Right lobe of liver (tissue), 6 donors: Measurements from ENCODE around the gene PPP1R9A. TPM values are rescaled to one million over a fixed set of nuclear protein-coding genes. Genes with fewer than 3 reads are reported as not detected.

ENCODE experiments used
- ATAC-seq, 4 donors: fragments of 200-7000 bp; cut with Tn5 transposase; one replicate each; pipeline ENCODE4 v1.9.1; 2020; ENCODE audit warnings: mild to moderate bottlenecking in 4 of 4, moderate library complexity in 4 of 4
- DNase-seq, 3 donors: peaks; one replicate each; pipeline ENCODE4 v3.0.0-alpha.2; 2020
- H3K27ac ChIP-seq, 3 donors: fragments of 200-600 bp; one replicate each; pipeline ENCODE4 v1.8.0; 2022
- H3K27me3 ChIP-seq, 2 donors: fragments of 200-600 bp; one replicate each; pipeline ENCODE4 v1.8.0; 2022
- H3K36me3 ChIP-seq, 4 donors: fragments of 200-600 bp; sonication (generic) in 1 of 4; one replicate each; pipeline versions ENCODE4 v1.5.1 to v1.8.0; 2017 to 2022; ENCODE audit warnings: control low read depth in 1 of 4
- H3K4me1 ChIP-seq, 4 donors: fragments of 200-600 bp; sonication (generic) in 1 of 4; one replicate each; pipeline versions ENCODE4 v1.5.1 to v1.8.0; 2017 to 2022; ENCODE audit warnings: control low read depth in 1 of 4
- H3K4me3 ChIP-seq, 3 donors: fragments of 200-600 bp; one replicate each; pipeline ENCODE4 v1.8.0; 2022
- H3K9me3 ChIP-seq, 4 donors: fragments of 200-600 bp; sonication (generic) in 1 of 4; one replicate each; pipeline versions ENCODE4 v1.5.1 to v1.8.0; 2017 to 2022; ENCODE audit warnings: control low read depth in 1 of 4
- POLR2A ChIP-seq: fragments of 450-650 bp; IDR thresholded peaks from one replicate; pipeline ENCODE4 v1.6.1; 2017; ENCODE audit warnings: antibody characterized with exemption, mild to moderate bottlenecking
- WGBS: methylation state at CpG from one replicate; pipeline ENCODE4 v1.1.6; 2018; ENCODE audit warnings: low coverage, low lambda C conversion rate; ENCODE audit not compliant: insufficient coverage; ENCODE audit errors: missing lambda C conversion rate; 5-methylcytosine and 5-hydroxymethylcytosine counted together
- intact Hi-C, 2 donors: fragments of 100-400 bp; cut with DNase I; formaldehyde crosslinking; loops; one replicate each; pipeline versions ENCODE4 v1.11.2 to v1.14.1; 2022
- total RNA-seq, 6 experiments: library from RNA; depleted of rRNA in 2 of 6; stranded (reverse); fragments of >200 nt in 2 of 6; fragmentation: NEBNext Ultra II Directional in 3 of 6; extraction: Animal tissue kit (Norgen Biotek cat#: 25700) in 3 of 6; gene quantifications; one replicate each; pipeline versions ENCODE4 v1.1.0 to v1.2.4, GENCODE V29; 2016 to 2023
- TF ChIP-seq, protein P1 (sequence below), 4 donors: fragments of 200-600 bp in 3 of 4; fragments of 450-650 bp in 1 of 4; IDR thresholded peaks; one replicate each; pipeline versions ENCODE4 v1.5.1 to v1.8.0; 2016 to 2022; ENCODE audit warnings: antibody characterized with exemption in 4 of 4, mild to moderate bottlenecking in 2 of 4
- donor health status: DM: no; HTN: yes; CAD: no.
- donor health status: DM: no; HTN: no; CAD: no.
- donor health status: DM: no; HTN: no; CAD: no.
- donor health status: DM: no; HTN: yes; CAD: no.
- donor health status: DM: no; HTN: yes; CAD: no.

PPP1R9A gene
- total RNA-seq, 6 experiments from 2014 or later = 0.49 to 2.0 (median 0.81) TPM

DNA sequence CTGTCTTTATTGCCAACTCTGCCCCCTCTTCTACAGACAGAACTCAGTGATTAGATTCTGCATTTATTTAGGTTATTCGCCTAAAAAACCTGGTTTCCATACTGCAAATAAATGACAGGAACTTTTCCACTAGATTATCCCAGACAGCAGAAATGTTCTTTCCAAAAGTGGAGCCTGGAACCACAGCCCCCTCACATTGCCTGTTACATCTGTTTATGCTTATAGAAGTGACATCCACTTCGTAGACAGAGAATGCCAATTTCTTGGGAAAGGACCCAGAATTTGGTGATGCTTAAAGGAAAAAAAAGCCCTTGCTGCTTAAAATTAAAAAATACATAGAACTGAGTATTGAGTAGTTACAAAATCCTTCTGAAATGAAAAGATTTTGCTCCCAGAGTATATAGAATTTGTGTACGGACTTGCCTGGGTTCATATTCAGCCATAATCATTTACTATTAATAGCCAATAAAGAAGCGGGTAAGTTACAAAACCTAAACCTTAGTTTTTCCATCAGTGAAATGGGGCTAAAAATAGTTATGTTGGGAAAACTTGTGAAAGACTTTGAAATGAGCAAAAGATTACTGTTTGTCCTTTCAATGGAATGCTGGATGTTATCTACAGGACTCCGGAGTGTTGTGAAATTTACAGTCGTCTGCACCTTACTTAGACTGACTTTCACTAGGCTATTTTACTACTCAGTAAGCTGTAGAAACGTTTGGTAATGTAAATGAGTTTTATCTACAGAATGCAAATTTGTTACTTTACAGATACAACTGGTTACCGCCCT, 1.1 kb upstream of the PPP1R9A start:
- H3K36me3 ChIP-seq = no peaks in the 10 kb centered on the region
- ATAC-seq (no peak), DNase-seq (no peak)
- H3K27ac ChIP-seq = no peak overlapping the region
- H3K27me3 ChIP-seq = peaks cover 0 to 4% of the 10 kb centered on the region in 2 donors
- H3K4me3 ChIP-seq = no peak overlapping the region
- no peak for TF ChIP-seq POLR2A
- TF ChIP-seq, protein P1, sequence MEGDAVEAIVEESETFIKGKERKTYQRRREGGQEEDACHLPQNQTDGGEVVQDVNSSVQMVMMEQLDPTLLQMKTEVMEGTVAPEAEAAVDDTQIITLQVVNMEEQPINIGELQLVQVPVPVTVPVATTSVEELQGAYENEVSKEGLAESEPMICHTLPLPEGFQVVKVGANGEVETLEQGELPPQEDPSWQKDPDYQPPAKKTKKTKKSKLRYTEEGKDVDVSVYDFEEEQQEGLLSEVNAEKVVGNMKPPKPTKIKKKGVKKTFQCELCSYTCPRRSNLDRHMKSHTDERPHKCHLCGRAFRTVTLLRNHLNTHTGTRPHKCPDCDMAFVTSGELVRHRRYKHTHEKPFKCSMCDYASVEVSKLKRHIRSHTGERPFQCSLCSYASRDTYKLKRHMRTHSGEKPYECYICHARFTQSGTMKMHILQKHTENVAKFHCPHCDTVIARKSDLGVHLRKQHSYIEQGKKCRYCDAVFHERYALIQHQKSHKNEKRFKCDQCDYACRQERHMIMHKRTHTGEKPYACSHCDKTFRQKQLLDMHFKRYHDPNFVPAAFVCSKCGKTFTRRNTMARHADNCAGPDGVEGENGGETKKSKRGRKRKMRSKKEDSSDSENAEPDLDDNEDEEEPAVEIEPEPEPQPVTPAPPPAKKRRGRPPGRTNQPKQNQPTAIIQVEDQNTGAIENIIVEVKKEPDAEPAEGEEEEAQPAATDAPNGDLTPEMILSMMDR (IDR thresholded peaks at IDR 0.05) = no peak
- H3K9me3 ChIP-seq = no peaks in the 10 kb centered on the region
- 70% methylated on average over 8 of the region's 8 CpGs for WGBS
- H3K4me1 ChIP-seq = no peaks in the 10 kb centered on the region
- intact Hi-C loops = no loop called here

DNA sequence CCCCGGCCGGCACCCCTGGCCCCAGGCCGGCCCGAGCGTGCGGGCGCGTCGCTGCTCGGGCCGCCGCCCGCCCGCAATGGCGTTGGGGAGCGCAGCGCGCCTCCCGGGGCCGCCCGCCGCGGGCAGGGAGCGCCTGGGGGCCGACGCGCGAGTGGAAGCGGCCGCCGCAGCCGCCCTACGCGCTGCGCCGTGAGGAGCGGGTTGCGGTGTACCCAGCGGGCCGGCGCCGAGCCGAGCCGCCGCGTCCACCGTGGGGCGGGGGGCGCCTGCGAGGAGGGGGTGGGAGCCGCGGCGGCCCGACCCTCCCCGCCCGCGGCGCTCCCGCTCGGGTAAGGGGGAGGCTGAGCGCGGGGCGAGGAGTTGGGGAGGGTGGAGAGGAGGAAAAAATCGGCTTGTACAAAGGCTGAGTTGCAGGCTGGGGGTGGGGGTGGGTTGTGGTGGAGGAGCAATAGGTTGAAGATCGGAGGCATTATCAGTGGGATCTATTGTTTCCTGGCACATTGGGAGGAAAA, 473 bp downstream of the PPP1R9A start:
- peak overlapping the region in 1 of 3 donors; percentile 22 for H3K27ac ChIP-seq
- intact Hi-C loops = no loop called here
- no peaks in the 10 kb centered on the region for H3K4me1 ChIP-seq
- TF ChIP-seq, protein P1 (IDR thresholded peaks at IDR 0.05) = no peak
- no peak for TF ChIP-seq POLR2A
- no peaks in the 10 kb centered on the region for H3K9me3 ChIP-seq
- peaks cover 0 to 4% of the 10 kb centered on the region in 2 donors for H3K27me3 ChIP-seq
- DNase-seq (no peak), ATAC-seq (peak; percentile 44 to 59 (median 56))
- H3K4me3 ChIP-seq = peak overlapping the region; percentile 20 to 59 (median 49)
- WGBS = 0% methylated on average over 22 of the region's 65 CpGs
- H3K36me3 ChIP-seq = no peaks in the 10 kb centered on the region

DNA sequence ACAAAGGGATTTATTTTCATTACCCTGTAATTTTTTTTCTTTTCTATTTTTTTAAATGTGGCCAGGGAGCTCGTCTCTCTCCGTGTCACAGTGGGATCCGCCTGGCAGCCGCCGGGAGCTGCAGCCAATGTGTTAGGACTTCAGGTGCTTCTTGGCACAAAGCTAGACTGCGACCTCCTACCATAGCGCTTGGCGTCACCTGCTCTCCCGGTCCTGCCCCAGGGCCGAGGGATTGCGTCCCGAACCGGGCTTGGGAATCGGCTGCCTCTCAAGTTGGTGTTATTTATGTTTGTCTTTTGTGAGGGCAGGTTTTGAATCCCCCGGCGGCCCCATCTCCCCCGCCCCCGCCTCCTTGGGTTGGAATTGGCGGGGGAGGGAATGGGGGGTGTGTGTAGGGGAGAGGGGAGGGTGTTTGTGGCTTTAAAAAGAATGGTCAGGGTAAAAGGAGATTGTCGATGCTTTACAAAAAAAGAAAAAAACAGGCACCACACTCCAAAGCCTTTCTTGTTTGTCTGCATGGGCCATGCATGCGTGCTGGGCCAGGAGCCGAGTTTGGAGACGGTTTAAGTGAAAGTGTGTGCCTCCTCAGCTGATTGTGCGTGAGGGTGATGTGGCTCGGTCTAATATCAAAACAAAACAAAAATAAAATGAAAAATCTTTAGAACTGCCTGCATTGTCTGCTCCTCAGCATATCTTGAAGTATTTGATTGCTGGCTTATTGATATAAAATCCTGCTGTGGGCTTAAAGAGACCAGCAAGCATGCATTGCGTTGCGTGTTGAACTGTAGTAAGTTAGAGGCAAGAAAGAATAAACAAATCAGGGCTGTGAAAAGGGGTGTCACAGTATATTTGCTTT, 1.2 kb downstream of the PPP1R9A start:
- ATAC-seq = peak; percentile 55 to 68 (median 63)
- Histone ChIP-seq H3K27me3 (peaks cover 0 to 4% of the 10 kb centered on the region in 2 donors), H3K4me3 (peak overlapping the region; percentile 20 to 59 (median 49)), H3K27ac (peak overlapping the region in 1 of 3 donors; percentile 22), H3K9me3 (no peaks in the 10 kb centered on the region), H3K4me1 (no peaks in the 10 kb centered on the region), H3K36me3 (no peaks in the 10 kb centered on the region)
- intact Hi-C loops = no loop called here
- no peak for TF ChIP-seq POLR2A
- TF ChIP-seq, protein P1 (IDR thresholded peaks at IDR 0.05) = no peak
- 4% methylated on average over 27 of the region's 27 CpGs for WGBS
- peak in 2 of 3 donors; percentile 42 to 56 for DNase-seq

DNA sequence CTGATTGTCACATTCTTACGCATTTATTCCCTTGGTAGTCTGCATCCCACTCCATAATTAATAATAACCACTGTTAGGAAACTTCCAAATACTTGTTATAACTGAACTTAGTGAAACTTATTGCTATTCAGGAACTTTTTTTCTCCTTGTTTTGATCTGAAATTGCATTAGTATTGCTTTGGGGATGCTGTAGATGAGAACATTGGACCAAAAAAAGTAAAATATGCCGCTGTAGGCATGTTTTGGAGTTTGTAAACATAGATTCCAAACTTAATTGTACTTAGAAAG, 1.7 kb downstream of the PPP1R9A start:
- H3K27me3 ChIP-seq = peaks cover 0 to 4% of the 10 kb centered on the region in 2 donors
- DNase-seq (no peak), ATAC-seq (no peak)
- no peak overlapping the region for H3K27ac ChIP-seq
- peak overlapping the region in 2 of 3 donors; percentile 49 to 59 for H3K4me3 ChIP-seq
- 76% methylated on average over 2 of the region's 2 CpGs for WGBS
- intact Hi-C loops = no loop called here
- H3K4me1 ChIP-seq = no peaks in the 10 kb centered on the region
- H3K36me3 ChIP-seq = no peaks in the 10 kb centered on the region
- no peak for TF ChIP-seq POLR2A
- TF ChIP-seq, protein P1 (IDR thresholded peaks at IDR 0.05) = no peak
- H3K9me3 ChIP-seq = no peaks in the 10 kb centered on the region
